SK-N-SH (cell line): ENCODE measurements around the gene RAPSN. TPM values are rescaled to one million over a fixed set of nuclear protein-coding genes. Genes with fewer than 3 reads are reported as not detected.

Experiments
- CTCF ChIA-PET: fragments of 300-600, 350-600 bp; formaldehyde crosslinking; extraction: SDS; loops from one replicate; lab custom pipeline; 2021; lab: Yijun Ruan, JAX
- POLR2A ChIA-PET: fragments of 350-600 bp; sonication (Branson Sonifier 250); formaldehyde crosslinking; extraction: SDS; loops from one replicate; lab custom pipeline; 2020; ENCODE audit warnings: antibody characterized with exemption, inconsistent platforms; lab: Yijun Ruan, JAX
- DNase-seq: peaks from one replicate; pipeline ENCODE4 v3.0.0; 2012
- H2AFZ ChIP-seq: fragments of 200-600 bp; sonication (generic); 2 replicates; pipeline ENCODE4 v1.8.1; 2016; ENCODE audit warnings: antibody characterized with exemption, mild to moderate bottlenecking, low read depth
- H3F3A ChIP-seq: fragments of 200-600 bp; sonication (generic); replicated peaks from 2 replicates; pipeline ENCODE3; 2016; ENCODE audit warnings: antibody characterized with exemption, mild to moderate bottlenecking; ENCODE audit not compliant: insufficient read depth
- H3K27ac ChIP-seq, 2 experiments: fragments of 200-500 bp in 1 of 2; fragments of 200-600 bp in 1 of 2; sonication (Bioruptor generic) in 1 of 2; sonication (generic), shearing (Covaris generic) in 1 of 2; 2 replicates each; pipeline versions ENCODE4 v1.5.1 to v1.6.1; 2014 to 2016; ENCODE audit warnings: low read depth in 2 of 2, inconsistent platforms in 1 of 2, low read length in 1 of 2, mild to moderate bottlenecking in 1 of 2, mixed read lengths in 1 of 2
- H3K27me3 ChIP-seq: fragments of 200-600 bp; sonication (generic), shearing (Covaris generic); 2 replicates; pipeline ENCODE4 v1.6.1; 2016; ENCODE audit warnings: mixed run types; ENCODE audit not compliant: insufficient read depth
- H3K36me3 ChIP-seq, 2 experiments: fragments of 200-500 bp in 1 of 2; fragments of 200-600 bp in 1 of 2; sonication (Bioruptor generic) in 1 of 2; sonication (generic) in 1 of 2; replicated peaks in 1 of 2; 2 replicates each; pipeline versions ENCODE3 to v1.5.1; 2014 to 2016; ENCODE audit warnings: low read length in 1 of 2, mild to moderate bottlenecking in 1 of 2; ENCODE audit not compliant: insufficient read depth in 2 of 2, control insufficient read depth in 1 of 2
- H3K4me1 ChIP-seq, 2 experiments: fragments of 200-500 bp in 1 of 2; fragments of 200-600 bp in 1 of 2; sonication (Bioruptor generic) in 1 of 2; sonication (generic), shearing (Covaris generic) in 1 of 2; 2 replicates each; pipeline versions ENCODE4 v1.5.1 to v1.6.1; 2014 to 2016; ENCODE audit warnings: low read depth in 1 of 2, low read length in 1 of 2, mixed run types in 1 of 2; ENCODE audit not compliant: insufficient read depth in 2 of 2, control insufficient read depth in 1 of 2
- H3K4me2 ChIP-seq: fragments of 200-600 bp; sonication (generic), shearing (Covaris generic); 2 replicates; pipeline ENCODE4 v1.6.1; 2017; ENCODE audit warnings: mixed run types
- H3K4me3 ChIP-seq, 2 experiments: fragments of 200-500 bp in 1 of 2; fragments of 200-600 bp in 1 of 2; sonication (Bioruptor generic) in 1 of 2; sonication (generic), shearing (Covaris generic) in 1 of 2; 2 replicates each; pipeline versions ENCODE4 v1.5.1 to v1.8.1; 2014 to 2016; ENCODE audit warnings: low read depth in 2 of 2, inconsistent platforms in 1 of 2, low read length in 1 of 2, mild to moderate bottlenecking in 1 of 2, mixed read lengths in 1 of 2, moderate library complexity in 1 of 2
- H3K79me2 ChIP-seq: fragments of 200-600 bp; sonication (generic); 2 replicates; pipeline ENCODE4 v1.8.1; 2017; ENCODE audit warnings: mild to moderate bottlenecking; ENCODE audit not compliant: insufficient read depth
- H3K9ac ChIP-seq: fragments of 200-600 bp; sonication (generic); 2 replicates; pipeline ENCODE4 v1.6.1; 2017; ENCODE audit warnings: mixed run types
- H3K9me2 ChIP-seq: fragments of 200-600 bp; sonication (generic); 2 replicates; pipeline ENCODE4 v1.6.1; 2017; ENCODE audit warnings: mixed run types
- H3K9me3 ChIP-seq: fragments of 200-600 bp; sonication (generic); 2 replicates; pipeline ENCODE4 v1.6.1; 2017; ENCODE audit warnings: mixed run types, mild to moderate bottlenecking, moderate library complexity
- H4K20me1 ChIP-seq: fragments of 200-600 bp; sonication (generic); 2 replicates; pipeline ENCODE4 v1.6.1; 2017; ENCODE audit warnings: mild to moderate bottlenecking, mixed run types; ENCODE audit not compliant: insufficient read depth
- EP300 ChIP-seq, 2 experiments: IDR thresholded peaks; 2 replicates each; pipeline versions ENCODE4 v1.4.0 to v1.6.1; 2012; ENCODE audit warnings: borderline replicate concordance in 1 of 2, low read depth in 1 of 2, low read length in 1 of 2
- EZH2phosphoT487 ChIP-seq: fragments of 200-600 bp; sonication (generic); IDR thresholded peaks from 2 replicates; pipeline ENCODE4 v1.6.1; 2017; ENCODE audit warnings: low read depth, mixed run types, mild to moderate bottlenecking, antibody characterized with exemption, moderate library complexity, borderline replicate concordance
- FOSL2 ChIP-seq: IDR thresholded peaks from 2 replicates; pipeline ENCODE4 v1.4.0; 2012; ENCODE audit warnings: low read depth, mild to moderate bottlenecking, moderate library complexity, borderline replicate concordance
- FOXJ3 ChIP-seq: sonication (generic); formaldehyde crosslinking; IDR thresholded peaks from 2 replicates; pipeline ENCODE4 v1.5.1; 2020; ENCODE audit warnings: mild to moderate bottlenecking, missing genetic modification reagents
- GABPA ChIP-seq: IDR thresholded peaks from 2 replicates; pipeline ENCODE4 v1.4.0; 2012; ENCODE audit warnings: low read depth, mild to moderate bottlenecking
- GATA2 ChIP-seq: sonication (generic); formaldehyde crosslinking; IDR thresholded peaks from 2 replicates; pipeline ENCODE4 v1.5.0; 2020; ENCODE audit warnings: mild to moderate bottlenecking, missing genetic modification reagents
- JUND ChIP-seq: IDR thresholded peaks from 2 replicates; pipeline ENCODE4 v1.4.0; 2012
- MEF2A ChIP-seq: IDR thresholded peaks from 2 replicates; pipeline ENCODE4 v1.4.0; 2012; ENCODE audit warnings: low read depth, borderline replicate concordance
- NRF1 ChIP-seq: IDR thresholded peaks from 2 replicates; pipeline ENCODE4 v1.6.1; 2012; ENCODE audit warnings: low read depth, mild to moderate bottlenecking, low read length
- POLR2AphosphoS5 ChIP-seq: IDR thresholded peaks from 2 replicates; pipeline ENCODE4 v1.6.1; 2012; ENCODE audit warnings: low read depth, low read length
- RAD21 ChIP-seq: IDR thresholded peaks from 2 replicates; pipeline ENCODE4 v1.6.1; 2012; ENCODE audit warnings: mild to moderate bottlenecking, low read length
- RCOR1 ChIP-seq: fragments of 150-350 bp; IDR thresholded peaks from 2 replicates; pipeline ENCODE4 v1.6.1; 2017; ENCODE audit warnings: antibody characterized with exemption, low read length
- REST ChIP-seq: IDR thresholded peaks from 2 replicates; pipeline ENCODE4 v1.6.1; 2012; ENCODE audit warnings: mild to moderate bottlenecking, low read depth, low read length, moderate library complexity
- RFX5 ChIP-seq: IDR thresholded peaks from 2 replicates; pipeline ENCODE4 v1.6.1; 2012; ENCODE audit warnings: mild to moderate bottlenecking, improper control_type of control experiment, low read length
- SMC3 ChIP-seq: IDR thresholded peaks from 2 replicates; pipeline ENCODE4 v1.6.1; 2012; ENCODE audit warnings: low read depth, low read length, improper control_type of control experiment
- TCF12 ChIP-seq: IDR thresholded peaks from 2 replicates; pipeline ENCODE4 v1.4.0; 2012
- TEAD4 ChIP-seq: IDR thresholded peaks from 2 replicates; pipeline ENCODE4 v1.4.0; 2012; ENCODE audit warnings: mild to moderate bottlenecking, borderline replicate concordance; ENCODE audit not compliant: insufficient read depth
- USF2 ChIP-seq: fragments of 150-350 bp; IDR thresholded peaks from 2 replicates; pipeline ENCODE4 v1.6.1; 2017; ENCODE audit warnings: antibody characterized with exemption, low read length, low read depth, borderline replicate concordance
- YY1 ChIP-seq: IDR thresholded peaks from 2 replicates; pipeline ENCODE4 v1.4.0; 2012; ENCODE audit warnings: low read depth, mild to moderate bottlenecking
- ZBTB33 ChIP-seq: IDR thresholded peaks from 2 replicates; pipeline ENCODE4 v1.4.0; 2012; ENCODE audit warnings: low read depth, borderline replicate concordance
- whole genome bisulfite sequencing: methylation state at CpG from one replicate; pipeline ENCODE4 v1.1.6; 2017; ENCODE audit warnings: low lambda C conversion rate; 5-methylcytosine and 5-hydroxymethylcytosine counted together
- polyA plus RNA-seq, 3 experiments: library from polyadenylated mRNA; depleted of rRNA; stranded (reverse); fragments of >200 nt; gene quantifications; 2 replicates each; pipeline ENCODE4 v1.2.3, GENCODE V29; 2012
- TF ChIP-seq, protein P1 (sequence below): IDR thresholded peaks from 2 replicates; pipeline ENCODE4 v1.4.0; 2012; ENCODE audit warnings: low read depth

Gene RAPSN
- polyA plus RNA-seq, 1 of the 3 experiments (the other 2 are of a cell fraction) = 0.07 TPM

GRCh38 chr11:47411884-47412746, 36.8 kb downstream of the RAPSN start (continued):
- TF ChIP-seq ZBTB33 (no peak), FOSL2 (no peak), RFX5 (no peak), GABPA (no peak), GATA2 (CRISPR knock-in tag) (no peak), EP300 (IDR thresholded peaks at IDR 0.05; ENCODE audit: borderline replicate concordance in 1 of 2, low read depth in 1 of 2, low read length in 1 of 2) (peak in 1 of 2 experiments; percentile 41; a peak in 2 of 4 replicates), USF2 (no peak), RAD21 (peak; percentile 56), POLR2AphosphoS5 (no peak), JUND (no peak), TCF12 (no peak)
- TF ChIP-seq, protein P1, sequence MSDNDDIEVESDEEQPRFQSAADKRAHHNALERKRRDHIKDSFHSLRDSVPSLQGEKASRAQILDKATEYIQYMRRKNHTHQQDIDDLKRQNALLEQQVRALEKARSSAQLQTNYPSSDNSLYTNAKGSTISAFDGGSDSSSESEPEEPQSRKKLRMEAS = no peak

DNA sequence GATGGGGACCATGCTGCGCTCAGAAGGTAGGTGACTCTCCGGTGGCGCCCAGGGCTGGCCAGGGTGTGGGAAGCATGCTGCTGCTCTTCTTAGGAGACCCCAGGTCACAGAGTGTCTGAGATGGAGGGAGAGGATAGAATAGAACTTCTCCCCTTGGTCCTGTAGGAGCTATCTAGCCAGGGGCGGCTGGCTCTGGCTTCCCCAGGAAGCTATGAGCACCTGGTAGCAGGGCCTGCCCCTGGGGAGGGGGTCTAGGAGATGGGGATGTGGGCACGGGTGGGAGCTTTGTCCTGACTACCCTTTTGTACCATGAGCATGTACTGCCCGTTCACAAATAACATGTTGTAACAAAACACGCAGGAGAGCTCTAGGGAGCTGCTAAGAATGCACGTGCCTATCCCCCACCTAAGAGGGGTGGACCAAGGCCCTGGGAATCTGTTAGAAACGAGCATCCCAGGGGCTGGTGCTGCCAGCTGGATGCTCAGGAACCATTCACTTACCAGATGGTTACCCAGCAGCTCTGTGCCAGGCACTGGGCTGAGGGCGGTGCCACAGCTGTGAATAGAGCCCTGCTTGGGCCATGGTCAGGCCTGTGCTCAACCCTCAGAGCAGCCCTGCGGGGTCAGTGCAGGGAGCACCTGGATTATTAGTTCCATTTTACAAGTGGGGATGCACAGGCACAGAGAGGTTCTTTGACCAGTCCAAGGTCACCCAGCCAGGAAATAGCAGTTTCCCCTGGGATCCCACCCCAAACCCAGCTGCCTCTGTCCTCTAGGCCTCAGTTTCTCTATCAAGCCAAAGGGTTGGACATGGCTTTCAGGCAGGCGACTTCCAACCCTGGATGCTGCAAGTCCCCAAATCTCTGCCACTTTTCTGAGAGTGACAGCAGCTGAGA, 38.3 kb downstream of the RAPSN start:
- Histone ChIP-seq H3F3A (peaks cover 16% of the 10 kb centered on the region), H3K9me3 (no peaks in the 10 kb centered on the region), H3K27me3 (no peaks in the 10 kb centered on the region)
- TF ChIP-seq YY1 = no peak
- TF ChIP-seq FOXJ3 (CRISPR knock-in tag) = no peak
- TF ChIP-seq SMC3 = no peak
- no peak for TF ChIP-seq TEAD4
- no peak for TF ChIP-seq NRF1
- no peak for TF ChIP-seq TCF12
- no peak for TF ChIP-seq EP300 (IDR thresholded peaks at IDR 0.05; ENCODE audit: borderline replicate concordance in 1 of 2, low read depth in 1 of 2, low read length in 1 of 2)
- TF ChIP-seq RCOR1 = no peak
- TF ChIP-seq REST = no peak
- no peak for TF ChIP-seq GATA2 (CRISPR knock-in tag)
- TF ChIP-seq MEF2A = no peak
- no peak for TF ChIP-seq EZH2phosphoT487
- TF ChIP-seq, all 33 proteins: peak for 0
- peaks cover 32 to 39% of the 10 kb centered on the region in 2 experiments for H3K36me3 ChIP-seq
- H3K27ac ChIP-seq = no peak overlapping the region; a peak in 1 of 4 replicates
- peak overlapping the region; percentile 100 for H3K4me2 ChIP-seq
- peak overlapping the region; percentile 100; the same call in 1 of the 2 replicates for H3K9ac ChIP-seq
- H3K79me2 ChIP-seq = peaks cover 42% of the 10 kb centered on the region
- DNase-seq = no peak
- CTCF ChIA-PET = interaction anchor here (0.7 to 20.7 kb wide), 12 partner anchors 12 to 223 kb away, joined by 3 to 239 read pairs (median 7); partner anchors contain the start of genes PSMC3 and SPI1
- H4K20me1 ChIP-seq = 0 out of 2 replicates have a peak, but pooled peaks cover 3% of the 10 kb centered on the region
- H3K4me3 ChIP-seq = peak overlapping the region in 1 of 2 experiments; percentile 99; a peak in 2 of 4 replicates
- POLR2A ChIA-PET = interaction anchor here (0.7 to 1.8 kb wide), 3 partner anchors 10 to 223 kb away, joined by 3 to 7 read pairs (median 4); no protein-coding TSS in a partner anchor
- H2AFZ ChIP-seq = no peak overlapping the region
- H3K9me2 ChIP-seq = no peaks in the 10 kb centered on the region
- 95% methylated on average over 4 of the region's 12 CpGs for WGBS
- peaks cover 23 to 40% of the 10 kb centered on the region in 2 experiments; a peak in 3 of 4 replicates for H3K4me1 ChIP-seq
